GM18517 (cell line): ENCODE results near the gene PWP1.

Experiments
- ATAC-seq: cut with Tn5 transposase; IDR thresholded peaks from one replicate; pipeline ENCODE4 v1.9.1; 2021; ENCODE audit warnings: mild to moderate bottlenecking, moderate library complexity; ENCODE audit not compliant: unreplicated experiment

PWP1 gene

DNA sequence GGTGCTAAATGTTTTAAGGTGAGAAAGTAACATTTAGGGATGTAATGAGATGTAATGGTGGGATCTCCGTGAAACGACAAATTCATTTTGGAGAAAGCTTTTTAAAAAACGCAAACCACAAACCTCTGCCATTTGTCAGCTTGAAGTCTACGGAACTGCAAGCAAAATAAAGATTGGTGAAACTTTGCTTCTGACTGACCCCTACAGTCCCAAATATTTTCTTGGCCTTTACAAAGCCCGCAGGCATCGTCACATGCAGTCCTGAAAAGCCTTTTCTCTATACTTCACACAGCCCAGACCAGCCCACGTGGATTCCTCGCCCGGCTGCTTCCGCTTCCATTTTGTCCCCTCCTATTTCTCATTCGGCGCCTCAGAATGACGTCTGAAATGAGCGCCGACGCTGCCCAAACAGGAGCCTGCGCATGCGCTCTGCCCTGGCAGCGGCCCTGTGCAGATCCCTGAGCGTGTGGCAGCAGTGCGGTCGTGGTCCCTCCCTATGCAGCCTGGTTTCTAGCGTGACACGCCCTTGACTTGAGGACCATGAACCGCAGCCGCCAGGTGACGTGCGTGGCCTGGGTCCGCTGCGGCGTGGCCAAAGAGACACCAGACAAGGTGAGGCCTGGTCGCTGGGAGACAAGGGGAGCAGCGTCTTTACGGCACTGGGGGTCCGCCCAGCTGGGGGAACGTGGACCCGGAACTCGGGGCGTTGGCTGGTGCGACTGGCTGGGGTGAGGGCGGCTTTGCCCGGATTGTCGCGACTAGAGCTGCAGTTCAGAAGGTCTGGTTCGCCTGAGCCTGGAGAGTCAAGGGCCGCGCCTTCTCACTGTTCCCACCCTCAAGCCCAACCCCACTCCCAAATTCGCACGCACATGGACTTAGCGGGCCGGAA is at the start of gene PWP1:
PWP1 (plus strand) TSS at position 440 of the 889 bp plus-strand sequence; CDS start at position 541, 101 bp downstream.
- ATAC-seq: peak; percentile 84

DNA sequence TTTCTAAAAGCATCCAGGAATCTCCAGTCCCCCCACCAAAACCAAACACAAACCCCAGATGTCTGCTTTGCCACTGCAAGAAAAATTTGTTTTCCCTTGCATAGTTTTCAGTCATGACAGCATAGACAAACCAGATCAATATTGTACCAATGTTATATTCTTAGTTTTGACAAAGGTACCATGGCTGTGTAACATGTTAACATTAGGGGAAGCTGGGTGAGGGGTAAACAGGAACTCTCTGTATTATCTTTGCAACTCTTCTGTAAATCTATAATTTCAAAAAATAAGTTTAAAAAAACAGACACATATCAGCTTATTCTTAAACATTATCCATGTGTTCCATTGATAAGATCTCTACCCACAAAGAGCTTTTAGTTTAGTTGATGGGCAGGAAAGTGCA is 44.4 kb upstream of the PWP1 start:
- ATAC-seq: no peak

DNA sequence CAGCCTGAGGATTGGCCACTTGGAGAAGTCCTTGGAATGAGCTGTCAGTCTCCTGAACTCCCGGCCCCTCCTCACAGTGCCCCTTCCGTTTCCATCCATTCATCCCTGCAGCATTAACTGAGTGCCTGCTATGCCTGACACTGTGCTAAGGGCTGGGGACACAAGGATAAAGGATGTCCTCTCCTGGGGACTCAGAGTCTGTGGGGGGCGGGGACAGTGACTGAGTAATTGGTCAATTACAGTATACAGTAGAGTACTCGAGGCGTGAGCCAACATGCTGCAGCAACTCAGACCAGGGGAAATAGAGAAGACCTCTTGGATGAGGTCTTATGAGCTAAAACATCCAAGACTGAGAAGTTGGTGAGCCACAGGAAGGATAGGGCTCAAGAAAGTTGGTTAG is 43.4 kb upstream of the PWP1 start:
- no peak for ATAC-seq

DNA sequence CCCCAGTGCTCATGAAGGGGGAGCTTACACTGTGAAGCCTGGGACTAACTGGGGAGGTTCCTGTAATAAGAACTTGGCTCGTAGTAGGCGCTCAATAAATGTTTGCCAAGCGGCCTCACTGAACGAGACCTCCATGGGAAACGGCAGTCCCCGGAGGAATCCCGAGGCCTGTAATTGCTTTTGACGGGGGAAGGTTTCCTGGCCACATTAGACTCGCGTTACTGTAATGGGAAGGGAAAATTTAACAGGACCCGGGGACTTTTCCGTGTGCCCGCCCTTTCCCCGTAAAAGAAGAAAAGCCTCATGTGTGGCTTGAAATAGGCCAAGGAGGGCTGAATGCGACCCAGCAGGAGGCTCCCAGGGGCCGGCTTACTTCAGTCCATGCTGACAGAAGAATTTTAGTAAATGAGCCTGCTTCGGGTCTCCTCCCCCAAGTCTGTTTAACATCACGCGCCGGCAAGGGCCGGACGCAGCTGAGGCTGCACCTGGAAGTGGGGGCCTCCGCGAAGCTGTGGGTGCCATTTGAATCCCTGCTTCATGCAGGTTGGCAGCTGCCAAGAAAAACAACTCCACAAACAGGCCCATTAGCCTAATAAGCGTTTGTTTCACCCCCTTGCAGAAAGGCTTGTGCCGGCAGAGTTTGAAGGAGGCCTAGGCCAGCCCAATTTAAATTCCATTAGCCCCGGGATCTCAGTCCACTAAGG is 39.8 kb upstream of the PWP1 start:
- ATAC-seq: no peak

DNA sequence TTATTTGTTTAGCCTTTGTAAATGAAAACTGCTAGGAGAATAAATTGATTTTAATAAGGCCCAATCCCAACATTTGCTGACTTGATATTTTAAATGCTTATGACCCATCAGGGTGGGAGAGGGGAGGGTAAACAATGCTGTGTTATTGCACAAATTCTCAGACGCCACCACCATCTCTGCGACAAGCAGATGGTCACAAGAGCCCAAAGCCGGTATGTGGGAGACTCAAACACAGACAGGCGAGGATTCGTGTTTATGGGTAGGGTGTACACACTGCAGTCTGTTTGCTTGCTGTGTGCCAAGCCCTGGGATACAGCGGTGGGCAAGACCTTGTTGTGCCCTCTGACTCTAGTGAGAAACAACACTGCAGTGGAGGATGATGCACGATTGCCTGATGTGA is 39.2 kb upstream of the PWP1 start:
- no peak for ATAC-seq

DNA sequence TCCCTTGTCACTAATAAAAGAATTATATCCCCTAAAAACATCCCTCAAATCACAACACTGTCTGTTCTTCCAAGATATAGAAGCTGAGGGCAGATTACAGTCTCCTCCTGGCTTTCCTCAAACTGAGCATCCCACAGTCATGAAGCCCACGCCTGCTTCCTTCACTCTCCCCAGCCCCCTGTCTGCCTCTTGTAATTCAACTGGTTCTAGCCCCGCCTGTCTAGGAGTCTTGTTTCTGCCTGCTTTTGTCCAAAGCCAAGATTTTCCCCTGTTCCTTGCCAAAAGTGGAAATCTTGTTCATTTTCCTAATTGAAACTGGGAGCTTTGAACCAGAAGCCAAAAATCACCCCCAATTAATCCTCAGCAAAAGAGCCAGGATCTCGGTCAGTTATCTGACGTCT is 35.9 kb upstream of the PWP1 start:
- no peak for ATAC-seq

DNA sequence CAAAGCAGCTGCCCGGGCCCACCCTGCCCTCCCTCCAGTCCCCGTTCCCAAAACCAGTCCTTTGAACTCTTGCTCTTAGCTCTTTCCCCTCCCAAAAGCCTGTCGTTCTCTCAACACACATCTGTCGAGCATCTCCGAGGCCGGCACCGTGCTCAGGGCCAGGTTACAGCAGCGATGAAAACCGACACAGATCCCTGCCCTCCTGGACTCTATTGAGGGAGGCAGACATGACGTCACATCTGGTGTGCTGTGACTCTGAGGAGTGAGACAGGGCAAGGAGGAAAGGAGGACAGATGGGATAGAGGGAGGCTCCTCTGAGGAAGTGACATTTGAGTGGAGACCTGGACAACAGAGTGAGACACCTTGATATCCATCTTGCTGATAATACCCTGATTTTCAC is 34.6 kb upstream of the PWP1 start:
- no peak for ATAC-seq

DNA sequence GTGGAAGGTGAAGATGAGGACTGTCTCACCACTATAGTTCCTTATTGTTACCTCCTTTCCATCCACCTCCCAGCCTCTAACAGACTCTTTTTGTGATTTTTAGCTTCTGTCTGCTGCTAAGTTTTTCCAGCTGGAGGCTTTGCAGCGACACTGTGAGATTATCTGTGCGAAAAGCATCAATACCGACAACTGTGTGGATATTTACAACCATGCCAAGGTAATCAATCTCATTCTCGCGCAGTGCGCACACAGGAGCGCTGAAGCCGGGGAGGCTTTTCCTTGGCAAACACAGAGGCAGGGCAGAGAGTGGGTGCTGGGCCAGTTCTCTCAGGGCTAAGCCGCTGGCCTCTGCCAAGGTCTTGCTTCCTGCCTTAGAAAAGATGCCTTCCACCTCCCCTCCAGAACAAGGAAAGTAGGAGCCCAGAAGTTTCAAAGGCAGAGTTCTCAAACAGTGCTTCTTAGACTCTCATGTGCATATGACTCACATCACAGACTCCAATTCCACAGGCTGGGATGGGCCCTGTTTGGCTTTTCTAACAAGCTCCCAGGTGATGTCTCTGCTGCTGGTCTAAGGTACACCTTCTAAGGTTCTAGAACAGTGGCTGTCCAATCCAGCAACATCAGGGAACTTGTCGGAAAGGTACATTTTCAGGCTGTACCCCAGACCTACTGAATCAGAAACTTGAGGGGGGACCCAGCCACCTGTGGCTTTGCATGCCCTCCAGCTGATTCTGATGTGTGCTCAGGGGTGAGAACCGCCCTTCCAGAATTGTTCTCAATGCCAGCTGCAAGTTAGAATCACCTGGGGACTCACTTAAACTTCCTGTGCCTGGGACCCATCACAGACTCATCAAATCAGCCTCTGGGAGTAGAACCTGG is 33.8 kb upstream of the PWP1 start:
- no peak for ATAC-seq

DNA sequence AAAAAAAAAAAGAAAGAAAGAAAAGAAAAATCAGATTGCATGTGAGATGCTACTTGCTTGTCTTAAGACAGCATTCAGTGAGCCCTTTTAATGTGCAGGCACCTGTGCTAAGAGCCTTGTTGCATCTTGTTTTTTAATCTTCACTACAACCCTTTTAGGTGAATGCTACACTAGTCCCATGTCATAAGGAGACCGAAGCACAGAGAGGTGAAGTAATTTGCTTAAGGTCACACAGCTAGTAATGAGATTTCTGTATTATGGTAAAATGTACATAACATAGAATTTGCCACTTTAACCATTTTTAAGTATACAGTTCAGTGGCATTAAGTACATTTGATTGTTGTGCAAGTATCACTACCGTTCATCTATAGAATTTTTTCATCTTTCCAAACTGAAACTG is 32.1 kb upstream of the PWP1 start:
- ATAC-seq: no peak

DNA sequence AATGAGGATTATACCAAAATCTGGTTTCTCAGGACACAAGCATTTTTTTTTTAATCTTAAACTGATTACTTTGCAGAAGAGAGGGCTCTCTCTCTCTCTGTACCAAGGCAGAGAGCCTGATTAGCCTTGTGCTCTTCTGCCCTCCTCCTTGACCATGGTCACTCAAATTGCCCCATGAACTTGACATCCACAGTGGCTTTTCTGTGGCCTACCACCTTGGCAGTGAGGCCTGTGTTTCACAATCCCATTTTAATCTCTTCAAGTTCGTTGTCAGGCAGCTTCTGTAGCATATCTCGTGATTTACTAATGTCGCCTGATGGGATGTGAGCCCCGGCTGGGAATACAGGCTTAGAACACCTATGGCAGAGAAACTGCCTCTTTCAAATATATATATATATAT is 30.7 kb upstream of the PWP1 start:
- no peak for ATAC-seq

DNA sequence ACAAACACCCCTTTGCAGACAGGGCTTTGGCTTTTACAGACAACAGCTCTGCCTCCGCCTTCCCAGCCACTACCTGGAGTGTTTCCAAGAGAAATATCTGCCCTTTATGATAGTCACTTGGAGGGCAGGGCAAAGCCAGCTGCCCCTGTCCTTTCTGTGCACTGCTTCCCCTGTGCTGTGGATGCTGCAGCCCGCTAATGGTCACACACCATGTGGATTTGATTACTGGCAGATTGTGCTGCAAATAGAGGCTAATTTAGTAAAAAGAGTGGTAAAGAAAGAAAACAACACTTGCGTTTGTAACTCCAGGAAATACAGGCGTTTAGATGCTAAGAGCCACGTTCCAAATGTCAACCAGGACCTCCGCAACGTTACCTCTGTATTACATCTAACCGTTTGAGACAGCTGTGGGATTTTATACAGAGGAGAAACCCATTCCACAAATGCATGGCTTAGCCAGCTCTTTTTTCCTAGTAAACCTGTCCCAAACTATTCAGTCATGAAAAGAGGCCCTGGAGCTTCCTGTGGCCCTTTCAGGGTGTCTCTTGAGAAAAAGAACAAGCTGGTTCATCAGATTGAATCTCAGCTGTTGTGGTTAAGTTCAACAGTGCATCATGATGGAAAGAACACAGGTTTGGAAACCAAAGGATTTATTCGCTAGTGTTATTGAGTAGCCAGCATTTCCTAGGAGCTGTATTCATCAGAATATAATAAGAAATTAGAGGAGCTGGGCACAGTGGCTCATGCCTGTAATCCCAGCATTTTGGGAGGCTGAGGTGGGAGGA is 30.1 kb upstream of the PWP1 start:
- no peak for ATAC-seq

DNA sequence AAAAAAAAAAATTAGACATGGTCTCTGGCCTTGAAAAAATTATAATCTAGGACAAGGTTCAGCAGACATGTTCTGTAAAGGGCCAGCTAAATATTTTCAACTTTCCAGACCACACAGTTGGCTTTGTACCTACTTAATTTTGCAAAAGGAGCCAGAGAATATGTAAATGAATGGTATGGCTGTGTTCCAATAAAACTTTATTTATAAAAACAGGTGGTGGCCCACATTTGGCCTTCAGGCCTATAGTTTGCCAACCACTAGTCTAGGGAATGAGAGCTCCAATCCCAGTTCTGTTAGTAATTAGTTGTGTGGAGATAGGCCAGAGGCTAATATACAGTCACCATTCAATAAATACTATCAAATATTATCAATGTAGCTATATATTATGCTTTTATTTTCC is 29.3 kb upstream of the PWP1 start:
- no peak for ATAC-seq

DNA sequence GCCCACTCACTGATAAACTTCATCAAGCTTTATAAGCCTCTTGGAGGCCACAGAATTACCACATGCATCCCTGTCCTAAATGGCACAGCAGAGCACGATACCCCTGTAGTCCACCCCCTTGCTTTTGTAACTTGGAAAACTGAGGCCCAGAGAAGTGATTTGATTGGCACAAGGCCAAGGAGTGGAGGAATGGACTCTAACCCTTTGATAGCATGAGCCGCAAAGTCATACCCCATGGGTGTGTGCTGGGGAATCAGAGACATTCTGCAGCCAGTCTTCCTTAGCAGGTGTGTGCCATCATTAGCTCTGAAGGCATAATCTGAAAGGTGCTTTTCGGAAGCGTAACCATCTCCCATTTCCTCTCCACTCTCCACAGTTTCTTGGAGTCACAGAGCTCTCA is 28.5 kb upstream of the PWP1 start:
- ATAC-seq: no peak

DNA sequence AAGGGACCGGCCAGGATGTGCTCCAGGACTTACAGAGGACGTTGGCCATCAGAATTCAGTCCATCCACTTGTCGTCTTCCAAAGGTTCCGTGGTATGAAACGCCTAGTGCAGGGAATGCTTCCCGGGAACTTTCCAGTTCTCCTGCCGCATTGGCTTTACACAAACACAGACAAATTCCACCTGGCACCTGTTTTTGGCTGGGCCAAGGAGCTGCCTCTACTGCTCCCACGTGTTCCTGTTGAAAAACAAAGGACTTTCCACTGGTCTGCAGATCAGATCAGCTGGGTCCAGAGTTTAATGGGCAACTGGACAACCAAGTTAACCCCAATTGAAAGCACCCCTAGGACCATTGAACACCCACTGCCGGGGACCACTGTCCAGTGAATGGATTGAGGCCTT is 28.0 kb upstream of the PWP1 start:
- ATAC-seq: no peak

DNA sequence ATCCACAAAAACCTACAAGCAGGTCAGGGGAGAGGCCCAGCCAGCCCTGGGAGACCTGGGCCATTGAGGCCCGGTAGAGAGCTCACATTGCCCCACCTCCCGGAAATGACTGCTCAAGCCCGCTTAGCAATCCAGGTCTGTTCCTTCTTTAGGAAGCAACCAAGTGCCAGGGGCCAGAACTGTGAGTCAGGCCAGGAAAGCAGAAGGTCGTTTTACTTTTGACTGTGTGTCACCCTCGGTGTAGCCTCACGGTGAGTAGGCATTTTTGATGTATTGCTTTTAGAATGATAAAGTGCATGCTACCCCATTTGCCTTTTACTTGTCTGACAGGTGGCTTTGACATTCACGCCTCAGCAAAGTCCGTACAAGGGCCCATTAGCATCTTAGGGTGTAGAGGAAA is 25.4 kb upstream of the PWP1 start:
- ATAC-seq: no peak

DNA sequence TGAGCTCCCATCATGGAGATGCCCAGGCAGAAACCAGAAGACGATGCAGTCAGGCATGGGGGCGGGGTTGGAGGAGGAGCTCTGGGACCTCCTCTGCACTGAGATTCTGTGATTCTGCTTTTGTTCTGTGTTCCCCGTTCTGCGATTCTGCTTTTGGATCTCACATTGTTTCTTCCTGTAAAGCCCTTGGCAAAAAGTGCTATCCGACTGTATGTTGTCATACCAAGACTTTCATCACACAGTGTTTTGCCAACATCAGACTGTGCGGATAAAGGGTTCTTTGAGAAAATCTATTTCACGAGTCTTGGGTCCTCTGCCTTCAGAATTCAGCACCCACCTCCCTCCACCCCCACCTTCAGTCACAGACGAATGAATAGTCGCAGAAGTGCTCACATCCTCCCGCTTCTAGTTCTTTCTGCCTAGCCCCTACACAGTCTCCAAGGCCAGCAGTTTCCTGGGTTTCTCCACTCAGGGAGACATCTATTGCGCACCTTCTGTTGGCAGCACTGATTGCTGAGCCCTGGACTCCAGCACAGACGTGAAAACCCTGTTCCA is 24.7 kb upstream of the PWP1 start:
- ATAC-seq: no peak

DNA sequence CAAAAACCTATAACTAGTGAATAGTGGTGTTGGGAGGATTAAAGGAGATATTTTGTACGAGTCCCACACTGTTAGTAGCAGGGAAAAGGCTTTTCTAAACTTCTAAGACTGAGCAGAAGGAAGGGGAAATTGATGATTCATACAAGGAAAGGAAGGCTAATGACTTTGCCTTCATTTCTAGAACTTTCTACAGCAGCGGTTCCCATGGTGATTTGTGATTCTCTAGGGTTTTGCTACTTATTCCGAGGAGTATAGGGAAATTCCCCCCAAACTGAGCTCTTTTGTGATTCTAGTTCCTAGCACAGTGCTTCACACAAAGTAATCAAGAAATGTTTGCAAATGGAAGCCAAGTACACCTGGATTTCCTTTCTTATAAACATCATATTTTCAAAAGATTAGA is 23.8 kb upstream of the PWP1 start:
- no peak for ATAC-seq

DNA sequence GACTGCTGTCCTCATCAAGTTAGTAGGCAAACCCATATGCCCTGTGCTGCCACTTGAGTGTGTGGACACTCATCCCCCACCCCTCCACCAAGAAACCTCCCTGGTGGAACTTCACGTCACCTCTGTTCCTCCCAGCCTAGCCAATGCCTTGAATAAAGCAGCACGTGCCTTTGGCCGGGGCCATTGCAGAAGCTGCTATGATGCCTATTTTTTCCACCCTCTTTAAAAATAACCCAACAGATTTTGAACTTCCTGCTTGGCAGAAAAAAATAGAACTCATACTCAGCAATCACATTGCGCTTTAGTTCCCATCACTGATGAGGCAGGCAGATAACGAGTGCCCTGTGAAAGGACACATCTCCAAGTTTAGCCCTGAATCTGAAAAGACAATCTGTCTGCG is 23.1 kb upstream of the PWP1 start:
- ATAC-seq: no peak

DNA sequence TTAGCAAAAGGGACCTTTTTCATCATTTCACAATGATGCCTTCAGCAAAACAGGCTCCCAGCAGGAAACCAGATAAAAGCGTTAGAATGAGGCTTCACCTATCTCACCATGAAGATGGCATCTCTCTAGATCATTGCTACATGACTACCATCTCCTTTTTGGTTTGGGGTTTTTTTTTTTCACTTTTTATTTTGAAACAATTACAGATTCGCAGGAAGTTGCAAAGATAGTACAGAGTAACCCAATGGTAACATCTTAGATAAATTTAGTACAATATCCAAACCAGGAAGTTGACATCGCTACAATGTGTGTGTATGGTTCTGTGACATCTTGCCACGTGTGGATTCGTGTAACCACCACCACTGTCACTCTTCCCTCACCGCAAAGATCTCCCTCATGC is 22.3 kb upstream of the PWP1 start:
- no peak for ATAC-seq

DNA sequence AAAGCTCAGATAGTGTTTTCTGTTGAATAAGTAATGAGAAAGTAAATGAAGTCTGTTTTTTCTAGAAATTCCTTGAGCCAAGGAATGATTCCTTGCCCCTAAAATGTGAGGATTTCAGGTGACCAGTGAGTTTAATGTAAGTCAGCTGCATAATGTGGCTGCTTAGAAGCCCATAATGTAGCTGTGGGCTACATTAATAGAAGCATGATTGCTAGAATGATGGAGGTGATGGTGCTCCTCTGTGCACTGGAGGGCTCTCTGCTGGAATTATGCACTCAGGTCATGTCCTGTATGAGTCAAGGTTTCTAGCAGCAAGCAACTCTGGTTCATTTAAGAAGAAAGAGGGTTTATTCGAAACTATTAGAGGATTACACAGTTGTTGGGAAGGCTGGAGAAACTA is 19.6 kb upstream of the PWP1 start:
- no peak for ATAC-seq
